GM23338 (cell line): ENCODE results near the gene IDUA. TPM values are rescaled to one million over a fixed set of nuclear protein-coding genes. Genes with fewer than 3 reads are reported as not detected.

Experiments
- CREB1 ChIP-seq: fragments of 250-450 bp; sonication (Bioruptor Pico); IDR thresholded peaks from 2 replicates; pipeline ENCODE4 v1.5.0; 2020; ENCODE audit warnings: low read depth, mild to moderate bottlenecking, moderate library complexity
- ETS1 ChIP-seq: IDR thresholded peaks from 2 replicates; pipeline ENCODE4 v1.6.1; 2016; ENCODE audit warnings: antibody characterized with exemption
- EZH2 ChIP-seq: fragments of 200-600 bp; sonication (generic); IDR thresholded peaks from one replicate; pipeline ENCODE4 v1.8.0; 2017; ENCODE audit warnings: antibody characterized with exemption, mild to moderate bottlenecking, low read depth; ENCODE audit not compliant: unreplicated experiment
- EZH2phosphoT487 ChIP-seq: fragments of 200-600 bp; sonication (generic); IDR thresholded peaks from one replicate; pipeline ENCODE4 v1.8.1; 2018; ENCODE audit warnings: antibody characterized with exemption; ENCODE audit not compliant: unreplicated experiment
- NANOG ChIP-seq: IDR thresholded peaks from 2 replicates; pipeline ENCODE4 v1.6.1; 2016; ENCODE audit warnings: antibody characterized with exemption, borderline replicate concordance
- STAT1 ChIP-seq: IDR thresholded peaks from one replicate; pipeline ENCODE4 v1.6.1; 2016; ENCODE audit warnings: antibody characterized with exemption; ENCODE audit not compliant: unreplicated experiment
- ZNF462 ChIP-seq: fragments of 250-450 bp; sonication (Bioruptor Pico); IDR thresholded peaks from 2 replicates; pipeline ENCODE4 v1.5.0; 2020; ENCODE audit warnings: mild to moderate bottlenecking, moderate library complexity
- polyA plus RNA-seq: library from polyadenylated mRNA; unstranded; fragments of >200 nt; fragmentation: Nextera tagmentation; extraction: Ambion mirVana; gene quantifications from 2 replicates; pipeline ENCODE4 v1.2.1, GENCODE V29; 2016
- total RNA-seq: library from RNA; depleted of rRNA; stranded (reverse); fragments of >200 nt; shearing (Covaris generic); gene quantifications from 2 replicates; pipeline ENCODE4 v1.2.3, GENCODE V29; 2014

IDUA gene
- total and polyA plus RNA-seq, 2 experiments from 2014 or later, result 1.3 to 6.1 TPM

GRCh38 chr4:986428-986878, 391 bp upstream of the IDUA start (continued):
- no peak for TF ChIP-seq ZNF462 (CRISPR knock-in tag)
- TF ChIP-seq EZH2, result no peak
- no peak for TF ChIP-seq STAT1
- TF ChIP-seq CREB1 (CRISPR knock-in tag), result no peak
- no peak for TF ChIP-seq NANOG
- TF ChIP-seq EZH2phosphoT487, result no peak
- TF ChIP-seq ETS1, result no peak
